ENCODE measurements around the gene NLGN1.

DNA sequence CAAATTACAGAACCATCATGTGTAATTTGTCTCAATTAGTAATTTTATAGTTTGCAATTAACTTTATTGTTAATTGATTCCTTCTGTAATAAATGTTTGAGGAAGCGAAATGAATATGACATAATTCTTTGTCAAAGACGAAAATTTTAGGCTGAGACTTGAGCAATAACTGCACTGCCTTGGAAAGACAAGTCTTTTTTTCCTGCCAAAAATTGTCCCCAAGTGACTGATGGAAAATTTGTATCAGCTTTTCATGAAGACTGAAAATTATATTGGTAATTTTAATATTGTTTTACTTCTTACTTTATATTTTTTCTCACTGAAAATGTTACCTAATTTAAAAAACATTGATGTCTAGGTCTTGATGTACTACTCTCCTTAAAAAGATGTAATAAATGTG, 622.6 kb downstream of the NLGN1 start:
- TF ChIP-seq, protein P1, sequence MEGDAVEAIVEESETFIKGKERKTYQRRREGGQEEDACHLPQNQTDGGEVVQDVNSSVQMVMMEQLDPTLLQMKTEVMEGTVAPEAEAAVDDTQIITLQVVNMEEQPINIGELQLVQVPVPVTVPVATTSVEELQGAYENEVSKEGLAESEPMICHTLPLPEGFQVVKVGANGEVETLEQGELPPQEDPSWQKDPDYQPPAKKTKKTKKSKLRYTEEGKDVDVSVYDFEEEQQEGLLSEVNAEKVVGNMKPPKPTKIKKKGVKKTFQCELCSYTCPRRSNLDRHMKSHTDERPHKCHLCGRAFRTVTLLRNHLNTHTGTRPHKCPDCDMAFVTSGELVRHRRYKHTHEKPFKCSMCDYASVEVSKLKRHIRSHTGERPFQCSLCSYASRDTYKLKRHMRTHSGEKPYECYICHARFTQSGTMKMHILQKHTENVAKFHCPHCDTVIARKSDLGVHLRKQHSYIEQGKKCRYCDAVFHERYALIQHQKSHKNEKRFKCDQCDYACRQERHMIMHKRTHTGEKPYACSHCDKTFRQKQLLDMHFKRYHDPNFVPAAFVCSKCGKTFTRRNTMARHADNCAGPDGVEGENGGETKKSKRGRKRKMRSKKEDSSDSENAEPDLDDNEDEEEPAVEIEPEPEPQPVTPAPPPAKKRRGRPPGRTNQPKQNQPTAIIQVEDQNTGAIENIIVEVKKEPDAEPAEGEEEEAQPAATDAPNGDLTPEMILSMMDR (IDR thresholded peaks at IDR 0.05) = no peak
- TF ChIP-seq, protein P2, sequence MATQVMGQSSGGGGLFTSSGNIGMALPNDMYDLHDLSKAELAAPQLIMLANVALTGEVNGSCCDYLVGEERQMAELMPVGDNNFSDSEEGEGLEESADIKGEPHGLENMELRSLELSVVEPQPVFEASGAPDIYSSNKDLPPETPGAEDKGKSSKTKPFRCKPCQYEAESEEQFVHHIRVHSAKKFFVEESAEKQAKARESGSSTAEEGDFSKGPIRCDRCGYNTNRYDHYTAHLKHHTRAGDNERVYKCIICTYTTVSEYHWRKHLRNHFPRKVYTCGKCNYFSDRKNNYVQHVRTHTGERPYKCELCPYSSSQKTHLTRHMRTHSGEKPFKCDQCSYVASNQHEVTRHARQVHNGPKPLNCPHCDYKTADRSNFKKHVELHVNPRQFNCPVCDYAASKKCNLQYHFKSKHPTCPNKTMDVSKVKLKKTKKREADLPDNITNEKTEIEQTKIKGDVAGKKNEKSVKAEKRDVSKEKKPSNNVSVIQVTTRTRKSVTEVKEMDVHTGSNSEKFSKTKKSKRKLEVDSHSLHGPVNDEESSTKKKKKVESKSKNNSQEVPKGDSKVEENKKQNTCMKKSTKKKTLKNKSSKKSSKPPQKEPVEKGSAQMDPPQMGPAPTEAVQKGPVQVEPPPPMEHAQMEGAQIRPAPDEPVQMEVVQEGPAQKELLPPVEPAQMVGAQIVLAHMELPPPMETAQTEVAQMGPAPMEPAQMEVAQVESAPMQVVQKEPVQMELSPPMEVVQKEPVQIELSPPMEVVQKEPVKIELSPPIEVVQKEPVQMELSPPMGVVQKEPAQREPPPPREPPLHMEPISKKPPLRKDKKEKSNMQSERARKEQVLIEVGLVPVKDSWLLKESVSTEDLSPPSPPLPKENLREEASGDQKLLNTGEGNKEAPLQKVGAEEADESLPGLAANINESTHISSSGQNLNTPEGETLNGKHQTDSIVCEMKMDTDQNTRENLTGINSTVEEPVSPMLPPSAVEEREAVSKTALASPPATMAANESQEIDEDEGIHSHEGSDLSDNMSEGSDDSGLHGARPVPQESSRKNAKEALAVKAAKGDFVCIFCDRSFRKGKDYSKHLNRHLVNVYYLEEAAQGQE (IDR thresholded peaks at IDR 0.05; ENCODE audit: insufficient read depth in 1 of 2, low read depth in 2 of 2, low read length in 1 of 2) = no peak
- TF ChIP-seq POLR2AphosphoS5 (IDR thresholded peaks at IDR 0.05; ENCODE audit: low read depth, low read length) (no peak), SIN3A (IDR thresholded peaks at IDR 0.05; ENCODE audit: borderline replicate concordance, insufficient read depth, low read depth, low read length) (no peak), TCF7L2 (IDR thresholded peaks at IDR 0.05; ENCODE audit: low read depth, low read length) (no peak)

Data from Panc1 (cell line).